Stomach (tissue), 4 donors: Measurements from ENCODE around the gene ENTPD8.

Source experiments
- CTCF ChIP-seq, 7 experiments: fragments of 450-650 bp in 4 of 7; fragments of 200-600 bp in 3 of 7; sonication (generic) in 3 of 7; IDR thresholded peaks; one replicate each; pipeline ENCODE4 v1.5.1; 2016 to 2019; ENCODE audit warnings: antibody characterized with exemption in 7 of 7, control low read depth in 2 of 7, mild to moderate bottlenecking in 1 of 7
- EP300 ChIP-seq: sonication (generic); formaldehyde crosslinking; IDR thresholded peaks from one replicate; pipeline ENCODE4 v1.6.1; 2017; ENCODE audit warnings: antibody characterized with exemption

DNA sequence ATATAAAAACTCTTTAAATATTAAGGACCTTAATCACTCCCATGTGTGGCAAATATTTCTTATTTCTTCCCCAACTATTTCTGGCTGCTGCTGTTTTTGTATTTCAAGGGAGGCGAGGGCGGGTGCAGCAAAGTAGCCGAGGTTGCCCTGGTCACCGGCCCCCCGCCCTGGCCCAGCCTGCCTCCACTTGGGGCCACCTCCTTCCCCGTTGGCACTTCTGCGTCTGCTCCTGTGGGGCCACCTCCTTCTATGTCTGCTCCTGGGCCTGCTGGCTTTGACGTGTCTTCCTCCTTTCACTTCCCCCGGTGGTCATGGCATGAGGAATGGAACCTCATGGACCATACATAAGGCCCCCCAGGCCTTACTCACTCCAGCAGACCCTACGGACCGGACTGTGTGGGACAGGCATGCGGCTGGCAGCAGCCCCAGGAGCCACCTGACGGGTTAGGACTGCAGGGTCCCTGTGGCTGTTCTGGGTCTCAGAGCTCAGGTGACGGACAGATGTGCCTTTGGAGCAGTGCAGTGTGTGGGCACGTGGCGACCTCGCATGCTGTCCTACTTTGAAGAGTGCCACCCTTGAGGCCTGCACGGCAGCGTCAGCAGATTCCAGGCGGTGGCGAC lies 5.8 kb upstream of the ENTPD8 start:
- TF ChIP-seq CTCF (IDR thresholded peaks at IDR 0.05) = no peak
- TF ChIP-seq EP300 = no peak
